Placental epithelial cell (primary cell): ENCODE measurements around the gene MXD3. TPM values are rescaled to one million over a fixed set of nuclear protein-coding genes. Genes with fewer than 3 reads are reported as not detected.

Experiments
- total RNA-seq: library from RNA; depleted of rRNA; stranded (reverse); fragments of >200 nt; gene quantifications from 2 replicates; pipeline ENCODE4 v1.2.3, GENCODE V29; 2012

MXD3 gene, protein sequence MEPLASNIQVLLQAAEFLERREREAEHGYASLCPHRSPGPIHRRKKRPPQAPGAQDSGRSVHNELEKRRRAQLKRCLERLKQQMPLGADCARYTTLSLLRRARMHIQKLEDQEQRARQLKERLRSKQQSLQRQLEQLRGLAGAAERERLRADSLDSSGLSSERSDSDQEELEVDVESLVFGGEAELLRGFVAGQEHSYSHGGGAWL
- 5.1 and 7.9 TPM in 2 replicates for total RNA-seq

DNA sequence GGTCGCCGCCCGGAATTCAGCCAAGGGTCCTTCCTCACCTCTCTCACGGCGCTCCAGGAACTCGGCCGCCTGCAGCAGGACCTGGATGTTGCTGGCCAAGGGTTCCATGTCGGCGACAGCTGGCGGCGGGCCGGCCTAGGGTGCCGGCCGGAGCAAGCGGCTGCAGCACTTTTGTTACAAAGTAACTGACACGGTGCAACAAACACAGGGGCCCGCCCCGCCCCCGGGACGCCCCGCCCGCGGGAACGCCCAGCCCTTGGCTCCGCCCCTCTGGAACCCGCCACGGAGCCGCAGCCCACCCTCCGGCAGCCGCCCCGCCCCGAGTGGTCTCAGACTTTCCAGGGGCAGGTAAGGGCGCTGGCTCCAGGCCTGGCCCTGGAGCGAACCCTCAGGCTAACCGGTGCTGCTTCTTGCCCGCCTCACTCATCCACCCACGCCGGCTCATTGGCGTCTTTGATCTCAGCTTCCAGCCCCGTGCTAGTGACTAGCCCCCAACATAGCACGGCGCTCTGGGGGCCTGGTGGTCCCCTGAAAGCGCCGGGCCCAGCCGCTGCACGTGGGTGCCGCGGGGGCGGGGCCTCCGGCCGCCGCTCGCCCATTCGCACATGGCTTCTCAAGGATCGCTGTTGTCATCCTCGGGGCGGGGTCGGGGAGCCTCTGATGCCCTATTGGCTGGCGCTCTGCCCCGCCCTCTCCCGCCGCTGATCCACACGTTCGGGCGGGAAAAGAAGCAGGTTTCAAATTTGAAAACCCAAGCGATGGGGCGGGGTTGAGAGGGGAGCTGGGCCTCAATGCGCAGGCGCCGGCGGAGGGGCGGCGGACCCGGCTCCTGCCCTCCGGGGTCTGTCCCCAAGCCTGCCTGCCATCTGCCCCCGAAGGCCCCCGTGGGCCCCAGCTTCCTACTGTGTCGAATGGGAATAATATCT is at the start of gene MXD3:
TSS of gene MXD3 (minus strand) at position 176 of the 926 bp plus-strand sequence. CDS start at position 108, 68 bp downstream.

DNA sequence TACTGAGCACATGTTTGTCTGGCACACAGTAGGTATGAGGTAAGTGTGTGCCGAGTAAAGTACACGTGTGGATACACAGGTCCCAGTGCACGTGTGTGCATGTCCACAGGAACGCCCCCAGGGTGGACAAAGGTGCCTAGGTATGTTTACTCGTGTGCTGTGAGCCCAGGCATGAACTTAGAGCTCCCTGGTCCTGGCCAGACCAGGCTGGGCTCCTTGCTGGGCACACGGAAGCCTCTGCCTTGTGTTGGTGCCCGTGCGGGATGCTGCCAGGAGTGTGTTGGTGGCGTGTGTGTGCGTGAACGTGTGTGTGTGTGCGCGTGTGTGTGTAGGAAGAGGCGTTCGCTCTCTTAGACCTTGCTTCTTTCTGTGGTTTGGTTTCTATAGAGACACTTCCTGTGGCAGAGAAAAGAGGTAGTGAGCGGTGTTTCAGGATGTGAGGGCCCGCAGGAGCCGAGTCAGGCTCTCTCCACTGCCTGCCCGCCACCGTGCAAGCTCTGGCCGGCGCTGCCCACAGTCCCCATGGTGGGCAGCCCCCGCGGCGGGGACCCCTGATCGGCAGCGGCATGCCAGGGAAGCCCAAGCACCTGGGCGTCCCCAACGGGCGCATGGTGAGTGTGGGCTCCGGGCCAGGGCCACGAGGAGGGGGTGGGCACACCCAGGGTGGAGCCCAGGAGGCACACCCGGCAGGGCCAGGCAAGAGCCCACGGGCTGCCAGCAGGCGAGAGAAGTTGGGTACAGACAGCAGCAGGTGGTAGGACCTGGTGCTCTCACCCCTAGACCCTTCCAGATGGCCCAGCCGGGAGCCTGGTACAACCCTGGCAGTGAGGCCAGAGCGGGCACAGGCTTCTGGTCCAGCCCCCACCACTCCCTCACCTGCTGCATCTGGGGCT is 46.0 kb upstream of the MXD3 start, which contains the start of gene RGS14:
TSS of gene RGS14 (plus strand) at position 466 of the 893 bp plus-strand sequence. CDS start at position 567, 101 bp downstream.

DNA sequence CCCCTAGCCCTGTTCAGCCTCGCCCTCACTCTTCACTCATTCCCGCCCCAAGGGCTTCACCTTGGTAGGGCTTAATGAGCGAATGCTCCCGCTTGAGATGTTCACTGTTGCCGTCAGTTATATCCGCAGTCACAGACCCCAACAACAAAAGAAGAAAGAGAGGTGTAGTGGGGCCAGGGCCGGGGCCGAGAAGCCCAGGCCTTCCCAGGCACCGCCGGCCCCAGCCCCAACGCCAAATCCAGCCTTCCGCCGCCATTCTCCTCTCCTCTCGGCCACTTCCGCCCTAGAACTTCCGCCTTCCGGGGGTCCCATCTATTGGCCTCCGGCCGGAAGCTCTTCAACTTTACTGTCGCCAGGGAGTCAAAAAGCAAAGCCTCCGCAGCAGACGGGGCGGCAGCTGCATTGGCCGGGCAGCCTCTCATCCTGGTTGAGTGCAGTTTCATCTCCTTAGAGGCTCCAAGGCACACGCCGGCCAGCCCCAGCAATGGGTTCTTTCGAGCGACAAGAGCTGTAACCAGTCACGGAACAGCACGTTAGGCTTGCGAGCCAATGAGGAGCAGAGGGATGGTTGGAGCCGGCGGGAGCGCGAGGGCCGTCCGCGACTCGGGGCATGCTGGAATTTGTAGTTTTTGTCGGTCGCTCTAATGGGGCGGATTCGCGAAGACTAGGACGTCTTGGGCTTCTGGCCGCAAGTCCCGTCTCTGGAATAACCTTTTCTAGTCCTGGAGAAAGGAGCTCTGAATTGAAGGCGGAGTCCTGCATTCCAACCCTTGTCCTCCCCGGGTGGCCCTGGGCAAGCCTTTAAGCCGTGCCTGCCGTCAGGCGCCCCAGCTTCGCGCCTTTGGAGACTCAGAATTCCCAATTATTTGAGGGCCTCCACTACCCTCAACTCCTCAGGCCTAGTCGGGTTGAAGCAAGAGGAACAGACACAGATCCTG is 40.0 kb upstream of the MXD3 start, which contains the start of gene LMAN2:
TSS of gene LMAN2 (minus strand) at position 277 of the 938 bp plus-strand sequence. CDS start at position 256, 21 bp downstream.

DNA sequence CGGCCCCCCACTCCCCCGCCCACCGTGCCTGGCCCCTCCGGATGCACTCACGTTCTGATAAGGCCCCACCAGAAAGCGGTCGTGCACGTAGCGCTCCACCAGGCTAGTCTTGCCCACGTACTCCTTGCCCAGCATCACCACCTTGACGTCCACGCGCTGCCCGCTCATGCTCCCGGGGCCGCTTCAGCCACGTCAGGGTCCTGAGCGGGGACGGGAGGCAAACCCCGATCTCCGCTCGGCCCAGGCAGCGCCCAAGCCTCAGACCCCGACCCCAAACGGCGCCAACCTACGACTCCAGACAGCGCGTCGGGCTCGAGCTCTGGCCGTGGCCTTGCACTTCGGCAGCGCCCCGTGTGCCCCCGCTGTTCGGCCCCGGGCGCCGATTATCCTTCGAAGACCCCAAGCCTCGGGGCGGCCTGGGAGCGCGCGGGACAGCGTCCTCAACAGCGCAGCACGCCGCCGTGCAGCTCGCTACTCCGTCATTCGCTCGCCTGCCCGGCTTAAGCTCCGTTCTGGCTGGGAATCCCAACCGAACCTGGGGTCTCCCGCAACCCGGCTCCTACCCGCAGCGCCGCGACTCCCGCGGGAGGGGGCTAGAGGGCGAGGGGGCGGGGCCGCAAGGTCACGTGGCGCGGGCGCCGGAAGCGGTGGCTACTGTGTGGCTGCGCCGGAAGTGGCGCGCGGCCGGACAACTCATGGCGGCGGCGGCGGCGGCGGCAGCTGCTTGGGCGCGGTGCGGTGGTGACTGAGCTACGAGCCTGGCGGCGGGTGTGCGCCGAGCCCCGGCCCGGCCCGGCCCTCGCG is 8.4 kb downstream of the MXD3 start, which contains the start of the genes PRELID1 and RAB24:
TSS of gene PRELID1 (plus strand) at position 679 of the 804 bp plus-strand sequence. CDS start 187 bp downstream, outside the sequence.
TSS of gene RAB24 (minus strand) at position 599 of the 804 bp plus-strand sequence. CDS start at position 168, 431 bp downstream.

Other genes starting within 250 kb of the MXD3 start
- gene FGFR4, start 225.0 kb downstream of the MXD3 start, total RNA-seq = 2.4 and 6.4 TPM in 2 replicates
- gene NSD1, start 178.1 kb downstream of the MXD3 start, total RNA-seq = 60.5 and 61.5 TPM in 2 replicates
- gene RAB24, start 8.2 kb downstream of the MXD3 start, total RNA-seq = 10.3 and 36.9 TPM in 2 replicates
- gene PRELID1, start 8.1 kb downstream of the MXD3 start, total RNA-seq = 49.9 and 145 TPM in 2 replicates
- gene LMAN2, start 39.8 kb upstream of the MXD3 start, total RNA-seq = 281 and 306 TPM in 2 replicates
- gene RGS14, start 46.0 kb upstream of the MXD3 start, total RNA-seq = 11.5 and 17.3 TPM in 2 replicates
- 0.11 and 0.39 TPM in 2 replicates for gene SLC34A1, start 72.5 kb upstream of the MXD3 start, total RNA-seq
- gene PFN3, start 88.8 kb upstream of the MXD3 start, total RNA-seq = not detected in 2 replicates
- gene F12, start 97.7 kb upstream of the MXD3 start, total RNA-seq = 3.0 and 7.9 TPM in 2 replicates
- 16.5 and 21.5 TPM in 2 replicates for gene GRK6, start 114.8 kb upstream of the MXD3 start, total RNA-seq
- gene PRR7, start 134.9 kb upstream of the MXD3 start, total RNA-seq = 0.98 and 1.2 TPM in 2 replicates
- 287 and 442 TPM in 2 replicates for gene DBN1, start 161.7 kb upstream of the MXD3 start, total RNA-seq
- gene PDLIM7, start 185.7 kb upstream of the MXD3 start, total RNA-seq = 96.6 and 243 TPM in 2 replicates
- 1.4 and 3.5 TPM in 2 replicates for gene DOK3, start 197.9 kb upstream of the MXD3 start, total RNA-seq
- gene DDX41, start 205.1 kb upstream of the MXD3 start, total RNA-seq = 62.4 and 88.9 TPM in 2 replicates
- 17.5 and 34.9 TPM in 2 replicates for gene FAM193B, start 242.7 kb upstream of the MXD3 start, total RNA-seq